Fibroblast of lung (primary cell): ENCODE measurements around the gene SORCS2. TPM values are rescaled to one million over a fixed set of nuclear protein-coding genes. Genes with fewer than 3 reads are reported as not detected.

Experiments used
- DNase-seq, 2 donors: peaks; one replicate each; pipeline versions ENCODE4 v3.0.0 to v3.0.0-alpha.2; 2010; ENCODE audit warnings: low read depth in 2 of 2
- H2AFZ ChIP-seq: 2 replicates; pipeline ENCODE4 v1.5.1; 2012; ENCODE audit warnings: low read length, control low read depth, inconsistent platforms
- H3K27ac ChIP-seq: 2 replicates; pipeline ENCODE4 v1.5.1; 2011; ENCODE audit warnings: low read length, control low read depth; ENCODE audit not compliant: insufficient read depth
- H3K27me3 ChIP-seq: 2 replicates; pipeline ENCODE4 v1.5.1; 2011; ENCODE audit warnings: mild to moderate bottlenecking, low read length; ENCODE audit not compliant: control insufficient read depth, insufficient read depth
- H3K36me3 ChIP-seq: 2 replicates; pipeline ENCODE4 v1.5.1; 2011; ENCODE audit warnings: low read length; ENCODE audit not compliant: control insufficient read depth, insufficient read depth
- H3K4me1 ChIP-seq: 2 replicates; pipeline ENCODE4 v1.5.1; 2011; ENCODE audit warnings: low read length; ENCODE audit not compliant: control insufficient read depth, insufficient read depth; ENCODE audit errors: extremely low read depth
- H3K4me2 ChIP-seq: 2 replicates; pipeline ENCODE4 v1.5.1; 2011; ENCODE audit warnings: low read length, control low read depth; ENCODE audit not compliant: insufficient read depth; ENCODE audit errors: extremely low read depth
- H3K4me3 ChIP-seq, 4 experiments: fragments of 200-600 bp in 1 of 4; sonication (generic) in 1 of 4; replicated peaks in 1 of 4; 2 replicates each; pipeline ENCODE4 v1.5.1; 2011 to 2016; ENCODE audit warnings: low read length in 4 of 4, low read depth in 3 of 4, mild to moderate bottlenecking in 3 of 4, control low read depth in 2 of 4, inconsistent platforms in 1 of 4, mixed read lengths in 1 of 4; ENCODE audit not compliant: insufficient read depth in 1 of 4; ENCODE audit errors: control extremely low read depth in 1 of 4
- H3K79me2 ChIP-seq: 2 replicates; pipeline ENCODE4 v1.5.1; 2012; ENCODE audit warnings: mild to moderate bottlenecking, low read length, inconsistent platforms; ENCODE audit not compliant: control insufficient read depth, insufficient read depth
- H3K9ac ChIP-seq: 2 replicates; pipeline ENCODE4 v1.5.1; 2011; ENCODE audit warnings: mild to moderate bottlenecking, low read length, control low read depth; ENCODE audit not compliant: insufficient read depth
- H3K9me3 ChIP-seq: 2 replicates; pipeline ENCODE4 v1.5.1; 2012; ENCODE audit warnings: low read depth, low read length; ENCODE audit not compliant: control insufficient read depth, insufficient read depth
- H4K20me1 ChIP-seq: 2 replicates; pipeline ENCODE4 v1.5.1; 2011; ENCODE audit warnings: low read length; ENCODE audit not compliant: control insufficient read depth, insufficient read depth; ENCODE audit errors: extremely low read depth
- EZH2 ChIP-seq: IDR thresholded peaks from 2 replicates; pipeline ENCODE4 v1.5.1; 2012; ENCODE audit warnings: low read length, control low read depth, mild to moderate bottlenecking; ENCODE audit errors: missing control alignments
- polyA plus RNA-seq, 2 donors: library from polyadenylated mRNA; depleted of rRNA in 1 of 2; stranded (reverse) in 1 of 2; unstranded in 1 of 2; fragments of >200 nt; gene quantifications; 2 replicates each; pipeline ENCODE4 v1.2.1, GENCODE V29; 2011 to 2012; ENCODE audit warnings: missing spikeins in 1 of 2
- total RNA-seq: library from RNA; depleted of rRNA; stranded (reverse); fragments of >200 nt; gene quantifications from 2 replicates; pipeline ENCODE4 v1.2.1, GENCODE V29; 2014
- TF ChIP-seq, protein P1 (sequence below), 2 donors: IDR thresholded peaks in 1 of 2; conservative IDR thresholded peaks in 1 of 2; 1 replicate in 1 of 2; 2 replicates in 1 of 2; pipeline ENCODE4 v1.5.1; 2011 to 2012; ENCODE audit warnings: low read length in 2 of 2, control low read depth in 1 of 2, inconsistent platforms in 1 of 2, low read depth in 1 of 2, mild to moderate bottlenecking in 1 of 2

SORCS2 gene
- total and polyA plus RNA-seq, 2 donors (not counting 1 experiment from before 2014, with no cell fraction given): 0.17 to 0.41 TPM

DNA sequence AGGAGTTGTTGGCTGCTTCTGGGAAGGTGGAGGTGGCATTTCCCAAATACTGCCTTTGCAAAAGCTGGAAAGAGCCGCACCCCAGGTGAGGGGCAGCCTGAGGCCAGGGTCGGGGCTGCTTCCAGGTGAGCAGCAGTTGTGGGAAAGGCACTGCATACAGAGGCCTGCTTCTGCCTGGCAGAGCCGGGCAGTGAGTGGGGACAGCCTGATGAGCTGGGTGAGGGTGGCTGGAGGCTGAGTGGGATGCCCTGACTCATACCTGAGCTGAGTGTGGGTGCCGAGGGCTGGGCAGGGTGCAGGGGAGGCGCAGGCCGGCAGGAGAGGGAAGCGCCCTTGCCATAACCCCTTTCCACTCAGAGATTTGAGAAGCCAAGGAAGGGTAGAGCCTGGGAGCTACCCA, 248.9 kb downstream of the SORCS2 start:
- H4K20me1 ChIP-seq: no peaks in the 10 kb centered on the region
- no peak overlapping the region for H2AFZ ChIP-seq
- H3K27ac ChIP-seq: no peak overlapping the region
- no peak overlapping the region for H3K9ac ChIP-seq
- no peaks in the 10 kb centered on the region for H3K27me3 ChIP-seq
- TF ChIP-seq, protein P1, sequence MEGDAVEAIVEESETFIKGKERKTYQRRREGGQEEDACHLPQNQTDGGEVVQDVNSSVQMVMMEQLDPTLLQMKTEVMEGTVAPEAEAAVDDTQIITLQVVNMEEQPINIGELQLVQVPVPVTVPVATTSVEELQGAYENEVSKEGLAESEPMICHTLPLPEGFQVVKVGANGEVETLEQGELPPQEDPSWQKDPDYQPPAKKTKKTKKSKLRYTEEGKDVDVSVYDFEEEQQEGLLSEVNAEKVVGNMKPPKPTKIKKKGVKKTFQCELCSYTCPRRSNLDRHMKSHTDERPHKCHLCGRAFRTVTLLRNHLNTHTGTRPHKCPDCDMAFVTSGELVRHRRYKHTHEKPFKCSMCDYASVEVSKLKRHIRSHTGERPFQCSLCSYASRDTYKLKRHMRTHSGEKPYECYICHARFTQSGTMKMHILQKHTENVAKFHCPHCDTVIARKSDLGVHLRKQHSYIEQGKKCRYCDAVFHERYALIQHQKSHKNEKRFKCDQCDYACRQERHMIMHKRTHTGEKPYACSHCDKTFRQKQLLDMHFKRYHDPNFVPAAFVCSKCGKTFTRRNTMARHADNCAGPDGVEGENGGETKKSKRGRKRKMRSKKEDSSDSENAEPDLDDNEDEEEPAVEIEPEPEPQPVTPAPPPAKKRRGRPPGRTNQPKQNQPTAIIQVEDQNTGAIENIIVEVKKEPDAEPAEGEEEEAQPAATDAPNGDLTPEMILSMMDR (conservative IDR thresholded peaks at IDR 0.05 in 1 of 2, IDR thresholded peaks at IDR 0.05 in 1 of 2; ENCODE audit: low read depth in 1 of 2, low read length in 2 of 2): no peak
- no peak for TF ChIP-seq EZH2
- no peaks in the 10 kb centered on the region for H3K4me1 ChIP-seq
- H3K4me3 ChIP-seq: no peak overlapping the region
- H3K36me3 ChIP-seq: no peaks in the 10 kb centered on the region
- DNase-seq: no peak
- H3K79me2 ChIP-seq: no peaks in the 10 kb centered on the region
- H3K9me3 ChIP-seq: no peaks in the 10 kb centered on the region
- no peak overlapping the region for H3K4me2 ChIP-seq

DNA sequence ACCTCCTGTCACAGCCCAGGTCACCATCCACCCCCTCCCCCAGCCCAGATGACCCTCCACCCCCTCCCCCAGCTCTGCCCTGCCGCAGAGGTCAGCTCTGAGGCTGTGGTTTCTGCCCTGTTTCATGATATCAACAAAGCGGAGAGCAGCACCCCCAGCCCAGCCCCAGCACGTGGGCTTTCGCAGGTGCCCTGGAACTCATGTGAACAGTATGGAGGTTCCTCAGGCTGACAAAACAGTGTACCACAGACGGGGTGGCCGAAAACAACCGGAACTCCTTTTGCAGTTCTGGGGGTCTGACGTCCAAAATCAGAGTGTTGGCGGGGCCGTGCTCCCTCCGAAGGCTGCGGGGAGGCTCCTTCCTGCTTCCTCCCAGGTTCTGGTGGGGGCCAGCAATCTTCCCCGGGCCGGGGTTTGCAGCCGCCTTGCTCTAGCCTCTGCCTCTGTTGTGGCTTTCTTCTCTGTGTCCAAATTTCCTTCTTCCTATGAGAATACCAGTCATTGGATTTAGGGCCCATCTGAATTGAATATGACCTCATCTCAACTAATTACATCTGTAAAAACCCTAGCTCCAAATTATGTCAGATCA, 250.3 kb downstream of the SORCS2 start:
- Histone ChIP-seq H2AFZ (no peak overlapping the region), H3K4me2 (no peak overlapping the region), H3K27ac (no peak overlapping the region), H3K4me3 (no peak overlapping the region), H3K9ac (no peak overlapping the region), H3K9me3 (no peaks in the 10 kb centered on the region), H3K36me3 (no peaks in the 10 kb centered on the region), H3K79me2 (no peaks in the 10 kb centered on the region), H3K4me1 (no peaks in the 10 kb centered on the region), H3K27me3 (no peaks in the 10 kb centered on the region), H4K20me1 (no peaks in the 10 kb centered on the region)
- TF ChIP-seq EZH2: no peak
- TF ChIP-seq, protein P1 (conservative IDR thresholded peaks at IDR 0.05 in 1 of 2, IDR thresholded peaks at IDR 0.05 in 1 of 2; ENCODE audit: low read depth in 1 of 2, low read length in 2 of 2): no peak
- DNase-seq: no peak

DNA sequence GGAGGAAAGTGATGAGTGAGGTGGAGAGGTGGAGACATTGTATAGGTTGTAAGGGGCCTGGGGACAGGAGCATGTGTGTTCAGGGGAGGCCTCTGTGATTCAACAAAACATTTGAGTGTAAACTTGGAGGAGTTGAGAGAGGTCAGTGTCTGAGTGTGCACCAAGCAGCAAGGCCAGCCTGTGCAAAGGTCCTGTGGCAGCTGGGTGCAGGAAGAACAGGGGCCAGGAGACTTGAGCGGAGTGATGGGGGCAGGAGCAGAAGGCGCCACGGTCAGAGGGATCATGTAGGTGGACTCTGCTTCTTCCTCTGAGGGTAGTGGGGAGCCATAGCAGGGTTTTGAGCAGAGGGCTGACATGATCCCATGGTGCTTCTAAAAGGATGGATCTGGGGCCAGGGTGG, 252.0 kb downstream of the SORCS2 start:
- H3K4me1 ChIP-seq: no peaks in the 10 kb centered on the region
- no peak overlapping the region for H3K4me3 ChIP-seq
- no peak overlapping the region for H3K9ac ChIP-seq
- H4K20me1 ChIP-seq: no peaks in the 10 kb centered on the region
- no peaks in the 10 kb centered on the region for H3K79me2 ChIP-seq
- no peak overlapping the region for H2AFZ ChIP-seq
- H3K4me2 ChIP-seq: no peak overlapping the region
- DNase-seq: no peak
- H3K27ac ChIP-seq: no peak overlapping the region
- no peak for TF ChIP-seq EZH2
- TF ChIP-seq, protein P1 (conservative IDR thresholded peaks at IDR 0.05 in 1 of 2, IDR thresholded peaks at IDR 0.05 in 1 of 2; ENCODE audit: low read depth in 1 of 2, low read length in 2 of 2): no peak
- H3K27me3 ChIP-seq: no peaks in the 10 kb centered on the region
- H3K9me3 ChIP-seq: no peaks in the 10 kb centered on the region
- H3K36me3 ChIP-seq: no peaks in the 10 kb centered on the region
